Skin epidermis (tissue), 12 donors: Measurements from ENCODE around the gene FARP1.

Experiments used
- H3K27ac ChIP-seq, 21 experiments: fragments of 200-600 bp; sonication (generic) in 11 of 21; one replicate each; pipeline ENCODE4 v1.5.0; 2020; ENCODE audit warnings: mild to moderate bottlenecking in 3 of 21, inconsistent platforms in 2 of 21, moderate library complexity in 2 of 21
- H3K4me3 ChIP-seq, 7 experiments: fragments of 200-600 bp; sonication (generic) in 2 of 7; one replicate each; pipeline ENCODE4 v1.5.0; 2020; ENCODE audit warnings: inconsistent platforms in 2 of 7, mild to moderate bottlenecking in 2 of 7, moderate library complexity in 1 of 7

Gene FARP1

GRCh38 chr13:98313023-98313921 lies 170.4 kb downstream of the FARP1 start:
- Histone ChIP-seq H3K4me3 (no peak overlapping the region), H3K27ac (no peak overlapping the region)

GRCh38 chr13:98313922-98314292 lies 171.0 kb downstream of the FARP1 start:
- no peak overlapping the region for H3K27ac ChIP-seq
- H3K4me3 ChIP-seq: no peak overlapping the region

GRCh38 chr13:98315466-98315865 lies 172.6 kb downstream of the FARP1 start:
- H3K27ac ChIP-seq: no peak overlapping the region
- H3K4me3 ChIP-seq: no peak overlapping the region

GRCh38 chr13:98315902-98316301 lies 173.0 kb downstream of the FARP1 start:
- Histone ChIP-seq H3K4me3 (no peak overlapping the region), H3K27ac (no peak overlapping the region)

- H3K27ac ChIP-seq: no peak overlapping the region
- no peak overlapping the region for H3K4me3 ChIP-seq
Measured at GRCh38 chr13:98317573-98318171, 174.8 kb downstream of the FARP1 start.

- H3K27ac ChIP-seq: no peak overlapping the region
- no peak overlapping the region for H3K4me3 ChIP-seq
Measured at GRCh38 chr13:98318263-98318878, 175.5 kb downstream of the FARP1 start.

GRCh38 chr13:98320561-98321105 lies 177.7 kb downstream of the FARP1 start:
- no peak overlapping the region for H3K27ac ChIP-seq
- no peak overlapping the region for H3K4me3 ChIP-seq

- H3K4me3 ChIP-seq: no peak overlapping the region
- H3K27ac ChIP-seq: no peak overlapping the region
Measured at GRCh38 chr13:98321395-98321794, 178.5 kb downstream of the FARP1 start.

- H3K4me3 ChIP-seq: no peak overlapping the region
- no peak overlapping the region for H3K27ac ChIP-seq
Measured at GRCh38 chr13:98322091-98322718, 179.3 kb downstream of the FARP1 start.

GRCh38 chr13:98324105-98324504 lies 181.2 kb downstream of the FARP1 start:
- H3K4me3 ChIP-seq: no peak overlapping the region
- no peak overlapping the region for H3K27ac ChIP-seq

GRCh38 chr13:98325724-98326123 lies 182.8 kb downstream of the FARP1 start:
- no peak overlapping the region for H3K27ac ChIP-seq
- no peak overlapping the region for H3K4me3 ChIP-seq

GRCh38 chr13:98326291-98326690 lies 183.4 kb downstream of the FARP1 start:
- H3K27ac ChIP-seq: no peak overlapping the region

GRCh38 chr13:98327371-98328270 lies 184.7 kb downstream of the FARP1 start:
- peak overlapping the region in 1 of 21 experiments; percentile 2 for H3K27ac ChIP-seq
- no peak overlapping the region for H3K4me3 ChIP-seq

More at GRCh38 chr13:98326291-98326690, 183.4 kb downstream of the FARP1 start:
- H3K4me3 ChIP-seq: no peak overlapping the region

- no peak overlapping the region for H3K4me3 ChIP-seq
- no peak overlapping the region for H3K27ac ChIP-seq
Measured at GRCh38 chr13:98328511-98328910, 185.6 kb downstream of the FARP1 start.

- Histone ChIP-seq H3K27ac (no peak overlapping the region), H3K4me3 (no peak overlapping the region)
Measured at GRCh38 chr13:98332222-98332621, 189.3 kb downstream of the FARP1 start.

- no peak overlapping the region for H3K4me3 ChIP-seq
- no peak overlapping the region for H3K27ac ChIP-seq
Measured at GRCh38 chr13:98332691-98333090, 189.8 kb downstream of the FARP1 start.

- no peak overlapping the region for H3K27ac ChIP-seq
- no peak overlapping the region for H3K4me3 ChIP-seq
Measured at GRCh38 chr13:98333486-98333885, 190.6 kb downstream of the FARP1 start.

GRCh38 chr13:98334620-98335205 lies 191.8 kb downstream of the FARP1 start:
- H3K27ac ChIP-seq: no peak overlapping the region
- no peak overlapping the region for H3K4me3 ChIP-seq

GRCh38 chr13:98335721-98336120 lies 192.8 kb downstream of the FARP1 start:
- no peak overlapping the region for H3K27ac ChIP-seq
- H3K4me3 ChIP-seq: no peak overlapping the region
